CD14-positive monocyte (primary cell): ENCODE results near the gene TMEM205. TPM values are rescaled to one million over a fixed set of nuclear protein-coding genes. Genes with fewer than 3 reads are reported as not detected.
"Not testable (repeated sequence)": the region's sequence is repeated elsewhere in the genome, so short reads cannot be mapped to it uniquely, and the experiment has no call there.

Experiments
- DNase-seq, 3 donors: peaks; one replicate each; pipeline ENCODE4 v3.0.0-alpha.2; 2011 to 2022
- H2AFZ ChIP-seq: 2 replicates; pipeline ENCODE4 v1.6.0; 2012; ENCODE audit warnings: mild to moderate bottlenecking, low read depth, low read length, inconsistent platforms; ENCODE audit not compliant: insufficient read depth, poor library complexity, severe bottlenecking
- H3K27ac ChIP-seq, 2 donors: 1 replicate in 1 of 2; 2 replicates in 1 of 2; pipeline ENCODE4 v1.5.1; 2012 to 2013; ENCODE audit warnings: low read length in 2 of 2, control low read depth in 1 of 2, inconsistent platforms in 1 of 2, low read depth in 1 of 2, mild to moderate bottlenecking in 1 of 2
- H3K27me3 ChIP-seq, 2 donors: one replicate each; pipeline versions ENCODE4 v1.6.0 to v1.6.1; 2011 to 2013; ENCODE audit warnings: low read length in 2 of 2; ENCODE audit not compliant: control insufficient read depth in 2 of 2, insufficient read depth in 2 of 2
- H3K36me3 ChIP-seq, 2 donors: replicated peaks in 1 of 2; 1 replicate in 1 of 2; 2 replicates in 1 of 2; pipeline versions ENCODE4 v1.5.1 to v1.6.1; 2012 to 2013; ENCODE audit warnings: low read length in 2 of 2, control low read depth in 1 of 2, inconsistent platforms in 1 of 2, mild to moderate bottlenecking in 1 of 2; ENCODE audit not compliant: insufficient read depth in 2 of 2, control insufficient read depth in 1 of 2
- H3K4me1 ChIP-seq, 2 donors: 1 replicate in 1 of 2; 2 replicates in 1 of 2; pipeline versions ENCODE4 v1.5.1 to v1.6.1; 2012 to 2013; ENCODE audit warnings: low read length in 2 of 2, control low read depth in 1 of 2, inconsistent platforms in 1 of 2, mild to moderate bottlenecking in 1 of 2, moderate library complexity in 1 of 2; ENCODE audit not compliant: insufficient read depth in 2 of 2, control insufficient read depth in 1 of 2
- H3K4me2 ChIP-seq: replicated peaks from 2 replicates; pipeline ENCODE3; 2012; ENCODE audit warnings: low read length, moderate library complexity, mild to moderate bottlenecking; ENCODE audit not compliant: poor library complexity, severe bottlenecking; ENCODE audit errors: extremely low read depth
- H3K4me3 ChIP-seq, 3 experiments: fragments of 200-600 bp in 1 of 3; sonication (generic) in 1 of 3; replicated peaks in 1 of 3; 1 replicate in 2 of 3; 2 replicates in 1 of 3; pipeline ENCODE4 v1.5.1; 2011 to 2013; ENCODE audit warnings: low read length in 3 of 3, mild to moderate bottlenecking in 3 of 3, control low read depth in 2 of 3, low read depth in 2 of 3, inconsistent platforms in 1 of 3, moderate library complexity in 1 of 3
- H3K79me2 ChIP-seq: 2 replicates; pipeline ENCODE4 v1.6.0; 2012; ENCODE audit warnings: mild to moderate bottlenecking, control low read depth, inconsistent platforms, low read length, moderate library complexity; ENCODE audit not compliant: insufficient read depth
- H3K9ac ChIP-seq: 2 replicates; pipeline ENCODE4 v1.6.0; 2017; ENCODE audit warnings: low read length, mild to moderate bottlenecking; ENCODE audit not compliant: insufficient read depth, poor library complexity, severe bottlenecking
- H3K9me3 ChIP-seq, 2 donors: replicated peaks in 1 of 2; 1 replicate in 1 of 2; 2 replicates in 1 of 2; pipeline versions ENCODE4 v1.5.1 to v1.6.1; 2012 to 2013; ENCODE audit warnings: low read length in 2 of 2, control low read depth in 1 of 2; ENCODE audit not compliant: control insufficient read depth in 1 of 2, insufficient read depth in 1 of 2
- H4K20me1 ChIP-seq: 2 replicates; pipeline ENCODE4 v1.6.0; 2012; ENCODE audit warnings: mild to moderate bottlenecking, low read length, control low read depth, moderate library complexity; ENCODE audit not compliant: insufficient read depth
- H3K27ac Mint-ChIP-seq, 7 donors: one replicate each; pipeline ENCODE4 v1.8.0; 2020; ENCODE audit warnings: mild to moderate bottlenecking in 7 of 7, mixed read lengths in 7 of 7, moderate library complexity in 6 of 7, inconsistent platforms in 2 of 7
- H3K27me3 Mint-ChIP-seq, 3 donors: one replicate each; pipeline ENCODE4 v1.8.0; 2021 to 2022; ENCODE audit warnings: low read depth in 3 of 3, mild to moderate bottlenecking in 3 of 3, mixed read lengths in 3 of 3, moderate library complexity in 3 of 3, inconsistent platforms in 1 of 3
- H3K36me3 Mint-ChIP-seq, 2 donors: one replicate each; pipeline ENCODE4 v1.8.0; 2020; ENCODE audit warnings: mixed read lengths in 2 of 2, inconsistent platforms in 1 of 2, mild to moderate bottlenecking in 1 of 2
- H3K4me1 Mint-ChIP-seq: one replicate; pipeline ENCODE4 v1.8.0; 2020; ENCODE audit warnings: mild to moderate bottlenecking, mixed read lengths
- H3K4me3 Mint-ChIP-seq, 2 donors: one replicate each; pipeline ENCODE4 v1.8.0; 2020; ENCODE audit warnings: mild to moderate bottlenecking in 2 of 2, mixed read lengths in 2 of 2, moderate library complexity in 1 of 2
- H3K9me3 Mint-ChIP-seq, 7 donors: one replicate each; pipeline ENCODE4 v1.8.0; 2020 to 2022; ENCODE audit warnings: mixed read lengths in 7 of 7, mild to moderate bottlenecking in 6 of 7, moderate library complexity in 6 of 7, inconsistent platforms in 2 of 7
- WGBS: methylation state at CpG from one replicate; pipeline ENCODE4 v1.1.5; 2013; ENCODE audit warnings: missing lambda C conversion rate; ENCODE audit not compliant: insufficient coverage; 5-methylcytosine and 5-hydroxymethylcytosine counted together
- intact Hi-C, 2 donors: fragments of 100-400 bp; cut with micrococcal nuclease; formaldehyde crosslinking; loops; one replicate each; pipeline versions ENCODE4 v1.15.0 to v1.15.1; 2023
- polyA plus RNA-seq, 3 donors: library from polyadenylated mRNA; depleted of rRNA in 1 of 3; unstranded in 2 of 3; stranded (reverse) in 1 of 3; fragments of 300-500 nt in 2 of 3; fragments of >200 nt in 1 of 3; fragmentation: Illumina TruSeq in 2 of 3; gene quantifications; 1 replicate in 2 of 3; 2 replicates in 1 of 3; pipeline ENCODE4 v1.2.3, GENCODE V29; 2012 to 2021
- TF ChIP-seq, protein P1 (sequence below): fragments of 200-600 bp; IDR thresholded peaks from one replicate; pipeline ENCODE4 v1.8.0; 2022; ENCODE audit warnings: antibody characterized with exemption, mild to moderate bottlenecking

Gene TMEM205
- polyA plus RNA-seq, 3 donors: 252 to 335 (median 263) TPM

- TF ChIP-seq, protein P1, sequence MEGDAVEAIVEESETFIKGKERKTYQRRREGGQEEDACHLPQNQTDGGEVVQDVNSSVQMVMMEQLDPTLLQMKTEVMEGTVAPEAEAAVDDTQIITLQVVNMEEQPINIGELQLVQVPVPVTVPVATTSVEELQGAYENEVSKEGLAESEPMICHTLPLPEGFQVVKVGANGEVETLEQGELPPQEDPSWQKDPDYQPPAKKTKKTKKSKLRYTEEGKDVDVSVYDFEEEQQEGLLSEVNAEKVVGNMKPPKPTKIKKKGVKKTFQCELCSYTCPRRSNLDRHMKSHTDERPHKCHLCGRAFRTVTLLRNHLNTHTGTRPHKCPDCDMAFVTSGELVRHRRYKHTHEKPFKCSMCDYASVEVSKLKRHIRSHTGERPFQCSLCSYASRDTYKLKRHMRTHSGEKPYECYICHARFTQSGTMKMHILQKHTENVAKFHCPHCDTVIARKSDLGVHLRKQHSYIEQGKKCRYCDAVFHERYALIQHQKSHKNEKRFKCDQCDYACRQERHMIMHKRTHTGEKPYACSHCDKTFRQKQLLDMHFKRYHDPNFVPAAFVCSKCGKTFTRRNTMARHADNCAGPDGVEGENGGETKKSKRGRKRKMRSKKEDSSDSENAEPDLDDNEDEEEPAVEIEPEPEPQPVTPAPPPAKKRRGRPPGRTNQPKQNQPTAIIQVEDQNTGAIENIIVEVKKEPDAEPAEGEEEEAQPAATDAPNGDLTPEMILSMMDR: no peak
- peaks cover 0 to 2% (median 0%) of the 10 kb centered on the region in 3 donors for H3K27me3 Mint-ChIP-seq
- H3K4me2 ChIP-seq: peak overlapping the region; percentile 82
- H3K9ac ChIP-seq: peak overlapping the region; percentile 91
- H3K36me3 Mint-ChIP-seq: peaks cover 17 to 36% of the 10 kb centered on the region in 2 donors
- H3K79me2 ChIP-seq: peaks cover 50% of the 10 kb centered on the region
- no peaks in the 10 kb centered on the region for H4K20me1 ChIP-seq
- peak overlapping the region; percentile 80 to 91 (median 85) for H3K4me3 ChIP-seq
- peaks cover 2 to 30% of the 10 kb centered on the region in 2 donors for H3K36me3 ChIP-seq
- H3K9me3 Mint-ChIP-seq: peaks cover 9 to 12% (median 10%) of the 10 kb centered on the region in 7 donors
- intact Hi-C loops: loop anchor here in 1 of 2 donors (2.0 kb wide), 1 partner anchor 50 kb away; no protein-coding TSS in a partner anchor
- H3K4me3 Mint-ChIP-seq: peak overlapping the region; percentile 92 to 95
- DNase-seq: no peak
- H2AFZ ChIP-seq: peak overlapping the region; percentile 76
- peak overlapping the region; percentile 97 to 99 (median 98) for H3K27ac Mint-ChIP-seq
- peak overlapping the region; percentile 91 to 98 for H3K27ac ChIP-seq
- no peaks in the 10 kb centered on the region for H3K27me3 ChIP-seq
- H3K4me1 Mint-ChIP-seq: peaks cover 38% of the 10 kb centered on the region
- H3K9me3 ChIP-seq: peaks cover 4 to 17% of the 10 kb centered on the region in 2 donors
- peaks cover 35 to 51% of the 10 kb centered on the region in 2 donors for H3K4me1 ChIP-seq
- WGBS: 41% methylated on average over 9 of the region's 15 CpGs
These were observed 805 bp downstream of the TMEM205 start for GRCh38 chr19:11345122-11345803.

- peaks cover 55 to 71% of the 10 kb centered on the region in 2 donors for H3K4me1 ChIP-seq
- peak overlapping the region in 2 of 7 donors; percentile 3 to 52 for H3K27ac Mint-ChIP-seq
- peaks cover 6 to 28% of the 10 kb centered on the region in 2 donors for H3K36me3 Mint-ChIP-seq
- no peaks in the 10 kb centered on the region for H3K9me3 Mint-ChIP-seq
- no peak overlapping the region for H2AFZ ChIP-seq
- H3K79me2 ChIP-seq: peaks cover 71% of the 10 kb centered on the region
- H3K4me2 ChIP-seq: no peak overlapping the region
- H3K27ac ChIP-seq: no peak overlapping the region
- DNase-seq: no peak
- H3K27me3 ChIP-seq: no peaks in the 10 kb centered on the region
- no peak overlapping the region for H3K4me3 Mint-ChIP-seq
- peaks cover 0 to 6% of the 10 kb centered on the region in 2 donors for H3K9me3 ChIP-seq
- H4K20me1 ChIP-seq: peaks cover 19% of the 10 kb centered on the region
- H3K4me3 ChIP-seq: no peak overlapping the region
- TF ChIP-seq, protein P1: no peak
- peaks cover 51% of the 10 kb centered on the region for H3K4me1 Mint-ChIP-seq
- intact Hi-C loops: no loop called here
- H3K9ac ChIP-seq: no peak overlapping the region
- H3K27me3 Mint-ChIP-seq: peaks cover 0 to 3% (median 0%) of the 10 kb centered on the region in 3 donors
- peaks cover 2 to 14% of the 10 kb centered on the region in 2 donors for H3K36me3 ChIP-seq
- no CpG with 5 or more reads among the region's 3 CpGs for WGBS
These were observed 3.6 kb downstream of the TMEM205 start for GRCh38 chr19:11342429-11342828.

- Histone ChIP-seq H4K20me1 (peaks cover 43% of the 10 kb centered on the region), H2AFZ (peak overlapping the region; percentile 75), H3K4me1 (peaks cover 54 to 70% of the 10 kb centered on the region in 2 donors), H3K4me2 (peak overlapping the region; percentile 88), H3K4me3 (peak overlapping the region in 1 of 3 experiments; percentile 99), H3K79me2 (peaks cover 78% of the 10 kb centered on the region), H3K27ac (peak overlapping the region; percentile 51 to 85), H3K36me3 (peaks cover 19 to 31% of the 10 kb centered on the region in 2 donors)
- H3K9ac ChIP-seq, H3K27me3 Mint-ChIP-seq, intact Hi-C loops, H3K27me3 ChIP-seq, H3K9me3 ChIP-seq, H3K9me3 Mint-ChIP-seq, DNase-seq: not testable (repeated sequence)
- 97% methylated on average over 4 of the region's 8 CpGs for WGBS
- Mint-ChIP-seq H3K36me3 (peaks cover 26 to 50% of the 10 kb centered on the region in 2 donors), H3K4me3 (peak overlapping the region; percentile 91 to 99), H3K27ac (peak overlapping the region; percentile 78 to 97 (median 88)), H3K4me1 (peaks cover 46% of the 10 kb centered on the region)
These were observed 6.0 kb downstream of the TMEM205 start for GRCh38 chr19:11340099-11340467.
